Panc1 (cell line): ENCODE measurements around the gene GGT5. TPM values are rescaled to one million over a fixed set of nuclear protein-coding genes. Genes with fewer than 3 reads are reported as not detected.
"Not testable (repeated sequence)": the region's sequence is repeated elsewhere in the genome, so short reads cannot be mapped to it uniquely, and the experiment has no call there.

Experiments
- ATAC-seq: fragments of 200-7000 bp; cut with Tn5 transposase; 2 replicates; pipeline ENCODE4 v1.9.1; 2020; ENCODE audit warnings: mild to moderate bottlenecking, moderate library complexity
- BruUV-seq: library from RNA; stranded (reverse); fragments of 400-500 nt; replicated peaks from 2 replicates; lab custom pipeline; 2021; lab: Mats Ljungman, UMichigan
- CTCF ChIA-PET: fragments of 300-600 bp; sonication (Branson Sonifier 250); formaldehyde crosslinking; loops from one replicate; lab custom pipeline; 2022; ENCODE audit warnings: antibody characterized with exemption; lab: Charles Lee
- POLR2A ChIA-PET: fragments of 300-600 bp; sonication (Branson Sonifier 250); formaldehyde crosslinking; loops from one replicate; lab custom pipeline; 2022; ENCODE audit warnings: antibody characterized with exemption; lab: Charles Lee
- DNase-seq: peaks from one replicate; pipeline ENCODE4 v3.0.0-alpha.2; 2010; ENCODE audit warnings: low read depth, low spot score
- H3K27ac ChIP-seq: 2 replicates; pipeline ENCODE4 v1.5.1; 2011; ENCODE audit warnings: mild to moderate bottlenecking, low read length, inconsistent platforms
- H3K27me3 ChIP-seq: fragments of 200-500 bp; sonication (Bioruptor generic); 2 replicates; pipeline ENCODE4 v1.6.0; 2014; ENCODE audit warnings: low read length, inconsistent platforms; ENCODE audit not compliant: control insufficient read depth, insufficient read depth
- H3K36me3 ChIP-seq: fragments of 200-500 bp; sonication (Bioruptor generic); 2 replicates; pipeline ENCODE4 v1.5.1; 2014; ENCODE audit warnings: inconsistent platforms, mild to moderate bottlenecking, low read length, moderate library complexity; ENCODE audit not compliant: control insufficient read depth, insufficient read depth
- H3K4me1 ChIP-seq: 2 replicates; pipeline ENCODE4 v1.5.1; 2011; ENCODE audit warnings: inconsistent platforms, mild to moderate bottlenecking, low read length, moderate library complexity; ENCODE audit not compliant: control insufficient read depth, insufficient read depth
- H3K4me3 ChIP-seq, 2 experiments: 2 replicates each; pipeline ENCODE4 v1.5.1; 2011 to 2012; ENCODE audit warnings: low read depth in 2 of 2, low read length in 2 of 2, mild to moderate bottlenecking in 2 of 2, inconsistent platforms in 1 of 2, moderate library complexity in 1 of 2
- H3K9me3 ChIP-seq: fragments of 200-500 bp; sonication (Bioruptor generic); 2 replicates; pipeline ENCODE4 v1.5.1; 2014; ENCODE audit warnings: low read depth, mild to moderate bottlenecking, inconsistent platforms, low read length, moderate library complexity; ENCODE audit not compliant: control insufficient read depth, insufficient read depth
- CTCF ChIP-seq: fragments of 450-650 bp; IDR thresholded peaks from 2 replicates; pipeline ENCODE4 v1.5.1; 2017; ENCODE audit warnings: mild to moderate bottlenecking
- POLR2AphosphoS5 ChIP-seq: IDR thresholded peaks from 2 replicates; pipeline ENCODE4 v1.6.1; 2012; ENCODE audit warnings: mild to moderate bottlenecking, low read depth, low read length, moderate library complexity
- REST ChIP-seq, 2 experiments: IDR thresholded peaks; 2 replicates each; pipeline ENCODE4 v1.6.1; 2011 to 2012; ENCODE audit warnings: low read depth in 2 of 2, control low read depth in 1 of 2, low read length in 1 of 2, mild to moderate bottlenecking in 1 of 2, moderate library complexity in 1 of 2; ENCODE audit not compliant: insufficient read depth in 1 of 2
- SIN3A ChIP-seq: IDR thresholded peaks from 2 replicates; pipeline ENCODE4 v1.6.1; 2012; ENCODE audit warnings: low read depth, mild to moderate bottlenecking, low read length, moderate library complexity, borderline replicate concordance; ENCODE audit not compliant: insufficient read depth
- TCF7L2 ChIP-seq: IDR thresholded peaks from 2 replicates; pipeline ENCODE4 v1.6.1; 2011; ENCODE audit warnings: mild to moderate bottlenecking, low read depth, low read length, inconsistent platforms
- in situ Hi-C: cut with HindIII; loops from 2 replicates; pipeline ENCODE4 v1.10.0; 2016; ENCODE audit warnings: low sequenced_read_pairs, low pct_unique_long_range_greater_than_20kb
- intact Hi-C: fragments of 100-400 bp; cut with micrococcal nuclease; formaldehyde crosslinking; loops from one replicate; pipeline ENCODE4 v1.10.0; 2022; ENCODE audit not compliant: unreplicated experiment
- total RNA-seq: library from RNA; stranded (reverse); gene quantifications from one replicate; pipeline ENCODE4 v1.2.1, GENCODE V29; 2021; ENCODE audit not compliant: unreplicated experiment

GGT5 gene
- total RNA-seq, 1 experiment from 2014 or later, result 3.6 TPM

- Histone ChIP-seq H3K27me3 (no peaks in the 10 kb centered on the region), H3K4me3 (peak overlapping the region in 1 of 2 experiments; percentile 27; a peak in 2 of 4 replicates), H3K27ac (peak overlapping the region; percentile 98), H3K36me3 (no peaks in the 10 kb centered on the region), H3K9me3 (peaks cover 8% of the 10 kb centered on the region; the same call in 1 of the 2 replicates), H3K4me1 (peaks cover 27% of the 10 kb centered on the region)
- in situ Hi-C loops, result no loop called here
- BruUV-seq, result no TSS peak
- CTCF ChIA-PET, result interaction anchor here (0.5 kb wide), 1 partner anchor 390 kb away, joined by 5 read pairs; no protein-coding TSS in a partner anchor
- ATAC-seq (peak; percentile 61), DNase-seq (no peak)
- POLR2A ChIA-PET, result no interaction called here
- intact Hi-C loops, result no loop called here
- TF ChIP-seq REST (IDR thresholded peaks at IDR 0.05; ENCODE audit: insufficient read depth in 1 of 2, low read depth in 2 of 2, low read length in 1 of 2), result no peak
- TF ChIP-seq SIN3A, result no peak
- no peak for TF ChIP-seq POLR2AphosphoS5
- TF ChIP-seq TCF7L2, result no peak
- no peak for TF ChIP-seq CTCF
Measured at GRCh38 chr22:24207264-24208011, 37.4 kb downstream of the GGT5 start.

GRCh38 chr22:24206460-24207263 lies 38.2 kb downstream of the GGT5 start:
- intact Hi-C loops, DNase-seq, in situ Hi-C loops, H3K27me3 ChIP-seq, BruUV-seq, H3K4me3 ChIP-seq, H3K36me3 ChIP-seq, H3K9me3 ChIP-seq: not testable (repeated sequence)
- peak; percentile 55; the same call in 1 of the 2 replicates for ATAC-seq
- Histone ChIP-seq H3K27ac (peak overlapping the region; percentile 98), H3K4me1 (peaks cover 30% of the 10 kb centered on the region)
- TF ChIP-seq TCF7L2 (0 out of 2 replicates have a peak, but pooled peaks have one; percentile 60), POLR2AphosphoS5 (0 out of 2 replicates have a peak, but pooled peaks have one; percentile 22)
- ChIA-PET POLR2A (interaction anchor here (0.6 kb wide), 1 partner anchor 175 kb away, joined by 3 read pairs; no protein-coding TSS in a partner anchor), CTCF (interaction anchor here (0.5 kb wide), 1 partner anchor 391 kb away, joined by 5 read pairs; no protein-coding TSS in a partner anchor)
